ENCODE measurements around the gene TMED4.

Gene TMED4

DNA sequence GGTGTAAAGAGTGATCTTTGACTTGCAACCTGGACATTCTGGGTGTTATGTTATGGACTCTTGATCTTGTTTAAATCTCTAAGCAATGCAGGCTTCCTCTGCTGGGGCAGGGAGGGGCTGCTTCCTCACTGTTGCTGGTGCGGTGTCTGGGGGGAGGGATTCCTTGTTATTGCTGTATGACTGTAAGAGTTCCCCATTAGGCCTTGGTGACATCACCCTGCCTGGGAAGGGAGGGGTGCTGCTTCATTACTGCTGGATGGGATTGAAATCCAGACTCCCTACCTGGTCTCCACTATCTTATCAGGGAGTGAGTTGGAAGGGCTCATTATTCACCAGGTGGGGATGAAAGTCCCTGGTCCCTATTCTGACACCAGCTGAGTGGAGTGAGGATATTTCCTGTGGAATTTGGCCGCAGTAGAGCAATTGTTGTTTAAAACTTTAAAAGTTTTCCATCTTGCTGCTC lies 33.1 kb upstream of the TMED4 start:
- H2BK5ac ChIP-seq (ENCODE audit: low read depth, low read length, poor library complexity, severe bottlenecking): no peak overlapping the region

DNA sequence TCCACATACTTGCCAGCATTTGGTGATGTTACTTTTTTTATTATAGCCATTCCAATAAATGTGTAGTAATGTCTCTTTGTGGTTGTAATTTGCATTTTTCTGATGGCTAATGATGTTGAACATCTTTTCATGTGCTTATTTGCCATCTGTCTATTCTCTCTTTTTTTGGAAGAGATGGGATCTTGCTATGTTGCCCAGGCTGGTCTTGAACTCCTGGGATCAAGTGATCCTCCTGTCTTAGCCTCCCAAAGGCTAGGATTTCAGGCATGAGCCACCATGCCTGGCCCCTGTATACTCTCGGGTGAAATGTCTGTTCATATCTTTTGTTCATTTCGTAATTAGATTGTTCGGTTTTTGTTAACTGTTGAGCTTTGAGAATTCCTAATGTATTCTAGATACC lies 27.8 kb upstream of the TMED4 start:
- no peak overlapping the region for H2BK5ac ChIP-seq (ENCODE audit: low read depth, low read length, poor library complexity, severe bottlenecking)
- WGBS: 86% methylated on average over 3 of the region's 3 CpGs
- no peak overlapping the region for H3K4ac ChIP-seq (ENCODE audit: low read depth in 1 of 2, low read length in 2 of 2)
- H2AFZ ChIP-seq (ENCODE audit: low read depth, low read length): no peak overlapping the region
- no peak overlapping the region for H3K14ac ChIP-seq (ENCODE audit: low read length in 2 of 2)
- no peak overlapping the region for H3K23ac ChIP-seq (ENCODE audit: low read length in 2 of 2)
- no peak overlapping the region for H2BK120ac ChIP-seq (ENCODE audit: low read depth, low read length)
- H2BK15ac ChIP-seq (ENCODE audit: low read depth, poor library complexity, severe bottlenecking): no peak overlapping the region
- no peaks in the 10 kb centered on the region for H3K36me3 ChIP-seq (ENCODE audit: control insufficient read depth in 1 of 2, insufficient read depth in 2 of 2, low read depth in 1 of 2, low read length in 2 of 2)
- H3K4me2 ChIP-seq (ENCODE audit: low read length, poor library complexity, severe bottlenecking): no peak overlapping the region
- no peak for DNase-seq
- no peak overlapping the region for H4K91ac ChIP-seq (ENCODE audit: low read length)
- no peaks in the 10 kb centered on the region for H3K79me1 ChIP-seq (replicated peaks; ENCODE audit: low read length, poor library complexity, severe bottlenecking)
- H3K27ac ChIP-seq (ENCODE audit: low read length, poor library complexity, severe bottlenecking): no peak overlapping the region
- H3K4me1 ChIP-seq (ENCODE audit: control insufficient read depth, insufficient read depth, low read depth, low read length): peaks cover 9% of the 10 kb centered on the region
- no peak overlapping the region for H3K9ac ChIP-seq (ENCODE audit: low read length)
- H4K8ac ChIP-seq (ENCODE audit: low read length): no peak overlapping the region
- H3K4me3 ChIP-seq (ENCODE audit: insufficient read depth in 1 of 2, low read depth in 1 of 2, low read length in 2 of 2): no peak overlapping the region
- no peak overlapping the region for H2BK12ac ChIP-seq (ENCODE audit: low read length in 2 of 2)
- no peak overlapping the region for H2AK5ac ChIP-seq (ENCODE audit: low read length, severe bottlenecking)
- H3K9me3 ChIP-seq (ENCODE audit: control insufficient read depth, low read length): no peaks in the 10 kb centered on the region
- H3K18ac ChIP-seq (ENCODE audit: low read depth in 1 of 2, low read length in 2 of 2): no peak overlapping the region
- no peaks in the 10 kb centered on the region for H3K27me3 ChIP-seq (ENCODE audit: control insufficient read depth in 1 of 2, insufficient read depth in 1 of 2, low read length in 2 of 2)

More for the DNA sequence above, 33.1 kb upstream of the TMED4 start:
- H2BK15ac ChIP-seq (ENCODE audit: low read depth, poor library complexity, severe bottlenecking): no peak overlapping the region
- 81% methylated on average over 2 of the region's 2 CpGs for WGBS
- H4K91ac ChIP-seq (ENCODE audit: low read length): peak overlapping the region; percentile 27
- H3K18ac ChIP-seq (ENCODE audit: low read depth in 1 of 2, low read length in 2 of 2): no peak overlapping the region
- H3K4ac ChIP-seq (ENCODE audit: low read depth in 1 of 2, low read length in 2 of 2): no peak overlapping the region
- no peak overlapping the region for H4K8ac ChIP-seq (ENCODE audit: low read length)
- peak overlapping the region; percentile 15 for H3K9ac ChIP-seq (ENCODE audit: low read length)
- H2BK12ac ChIP-seq (ENCODE audit: low read length in 2 of 2): peak overlapping the region in 1 of 2 experiments; percentile 25
- no peaks in the 10 kb centered on the region for H3K9me3 ChIP-seq (ENCODE audit: control insufficient read depth, low read length)
- no peak overlapping the region for H3K27ac ChIP-seq (ENCODE audit: low read length, poor library complexity, severe bottlenecking)
- H3K4me2 ChIP-seq (ENCODE audit: low read length, poor library complexity, severe bottlenecking): no peak overlapping the region
- H3K14ac ChIP-seq (ENCODE audit: low read length in 2 of 2): no peak overlapping the region
- H3K23ac ChIP-seq (ENCODE audit: low read length in 2 of 2): no peak overlapping the region
- H3K27me3 ChIP-seq (ENCODE audit: control insufficient read depth in 1 of 2, insufficient read depth in 1 of 2, low read length in 2 of 2): no peaks in the 10 kb centered on the region
- no peak overlapping the region for H3K4me3 ChIP-seq (ENCODE audit: insufficient read depth in 1 of 2, low read depth in 1 of 2, low read length in 2 of 2)
- no peak overlapping the region for H2BK120ac ChIP-seq (ENCODE audit: low read depth, low read length)
- H2AK5ac ChIP-seq (ENCODE audit: low read length, severe bottlenecking): peak overlapping the region; percentile 2
- H3K4me1 ChIP-seq (ENCODE audit: control insufficient read depth, insufficient read depth, low read depth, low read length): peaks cover 16% of the 10 kb centered on the region
- peaks cover 0 to 8% of the 10 kb centered on the region in 2 experiments for H3K36me3 ChIP-seq (ENCODE audit: control insufficient read depth in 1 of 2, insufficient read depth in 2 of 2, low read depth in 1 of 2, low read length in 2 of 2)
- H3K79me1 ChIP-seq (replicated peaks; ENCODE audit: low read length, poor library complexity, severe bottlenecking): no peaks in the 10 kb centered on the region
- H2AFZ ChIP-seq (ENCODE audit: low read depth, low read length): no peak overlapping the region
- DNase-seq: peak; percentile 54

DNA sequence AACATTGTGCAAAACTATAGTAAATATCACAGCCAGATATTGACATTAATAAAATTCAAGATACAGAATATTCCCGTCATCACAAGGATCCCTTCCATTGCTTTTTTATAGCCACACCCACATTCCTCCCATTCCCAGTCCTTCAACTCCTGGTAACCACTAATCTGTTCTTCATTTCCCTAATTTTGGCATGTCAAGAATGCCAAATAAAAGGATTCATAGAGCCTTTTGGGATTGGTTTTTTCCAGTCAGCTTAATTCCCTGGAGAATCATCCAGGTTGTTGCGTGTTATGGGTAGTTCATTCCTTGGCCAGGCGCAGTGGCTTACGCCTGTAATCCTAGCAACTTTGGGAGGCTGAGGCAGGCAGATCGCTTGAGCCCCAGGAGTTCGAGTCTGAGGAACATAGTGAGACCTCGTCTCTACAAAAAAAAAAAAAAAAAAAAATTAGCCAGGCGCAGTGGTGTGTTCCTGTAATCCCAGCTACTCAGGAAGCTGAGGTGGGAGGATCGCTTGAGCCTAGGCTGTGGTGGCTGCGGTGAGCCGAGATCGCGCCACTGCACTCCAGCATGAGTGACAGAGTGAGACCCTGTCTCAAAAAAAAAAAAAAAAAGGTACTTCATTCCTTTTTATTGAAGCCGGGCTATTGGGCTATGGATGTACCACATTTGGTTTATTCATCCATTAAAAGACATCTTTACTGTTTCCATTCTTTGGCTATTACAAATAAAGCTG lies 27.1 kb upstream of the TMED4 start:
- 88% methylated on average over 14 of the region's 14 CpGs for WGBS
- peaks cover 9% of the 10 kb centered on the region for H3K4me1 ChIP-seq (ENCODE audit: control insufficient read depth, insufficient read depth, low read depth, low read length)
- no peak overlapping the region for H3K14ac ChIP-seq (ENCODE audit: low read length in 2 of 2)

DNA sequence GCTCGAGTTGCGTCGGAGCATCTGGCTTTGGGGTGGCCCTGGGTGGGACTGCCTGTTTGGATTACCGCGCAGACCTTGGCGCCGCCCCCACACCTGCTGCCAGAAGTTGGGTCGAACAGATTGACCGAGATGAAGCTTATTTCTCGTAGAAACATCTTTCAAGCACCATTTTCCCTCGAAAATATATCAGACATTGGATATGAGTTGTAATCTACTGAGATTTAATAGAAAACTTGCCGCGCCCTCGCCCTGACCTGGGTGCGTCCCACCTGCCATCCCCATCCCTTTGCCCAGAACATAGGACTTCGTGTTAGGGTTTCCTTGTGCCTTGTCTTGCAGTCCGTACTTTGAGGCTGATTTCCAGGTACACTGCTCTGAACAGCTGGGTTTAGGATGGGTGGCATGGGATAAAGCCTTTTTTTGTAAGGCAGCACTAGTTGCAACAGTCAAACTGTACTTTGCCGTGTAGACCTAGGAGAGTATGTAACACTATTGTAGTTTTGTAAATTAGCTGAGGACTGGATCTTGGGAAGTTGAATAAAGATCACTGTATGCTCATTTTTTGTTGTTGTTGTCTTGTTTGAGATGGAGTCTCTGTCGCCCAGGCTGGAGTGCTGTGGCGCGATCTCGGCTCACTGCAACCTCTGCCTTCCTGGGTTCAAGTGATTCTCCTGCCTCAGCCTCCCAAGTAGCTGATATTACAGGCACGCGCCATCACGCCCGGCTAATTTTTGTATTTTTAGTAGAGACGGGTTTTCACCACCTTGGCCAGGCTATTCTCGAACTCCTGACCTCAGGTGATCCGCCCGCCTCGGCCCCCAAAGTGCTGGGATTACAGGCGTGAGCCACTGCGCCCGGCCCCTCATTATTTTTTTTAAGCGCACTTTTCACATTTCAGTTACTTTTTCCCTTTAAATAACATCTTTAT lies 25.4 kb upstream of the TMED4 start:
- H2BK12ac ChIP-seq (ENCODE audit: low read length in 2 of 2): no peak overlapping the region
- H2AFZ ChIP-seq (ENCODE audit: low read depth, low read length): peak overlapping the region; percentile 21
- no peaks in the 10 kb centered on the region for H3K79me1 ChIP-seq (replicated peaks; ENCODE audit: low read length, poor library complexity, severe bottlenecking)
- no peak overlapping the region for H3K14ac ChIP-seq (ENCODE audit: low read length in 2 of 2)
- H2BK15ac ChIP-seq (ENCODE audit: low read depth, poor library complexity, severe bottlenecking): no peak overlapping the region
- H3K4me2 ChIP-seq (ENCODE audit: low read length, poor library complexity, severe bottlenecking): peak overlapping the region; percentile 74
- H3K9ac ChIP-seq (ENCODE audit: low read length): peak overlapping the region; percentile 94
- no peaks in the 10 kb centered on the region for H3K9me3 ChIP-seq (ENCODE audit: control insufficient read depth, low read length)
- no peak overlapping the region for H2BK120ac ChIP-seq (ENCODE audit: low read depth, low read length)
- H3K4me3 ChIP-seq (ENCODE audit: insufficient read depth in 1 of 2, low read depth in 1 of 2, low read length in 2 of 2): peak overlapping the region; percentile 73 to 99
- no peak overlapping the region for H4K91ac ChIP-seq (ENCODE audit: low read length)
- no peaks in the 10 kb centered on the region for H3K36me3 ChIP-seq (ENCODE audit: control insufficient read depth in 1 of 2, insufficient read depth in 2 of 2, low read depth in 1 of 2, low read length in 2 of 2)
- no peak for DNase-seq
- no peak overlapping the region for H3K23ac ChIP-seq (ENCODE audit: low read length in 2 of 2)
- H4K8ac ChIP-seq (ENCODE audit: low read length): no peak overlapping the region
- no peaks in the 10 kb centered on the region for H3K27me3 ChIP-seq (ENCODE audit: control insufficient read depth in 1 of 2, insufficient read depth in 1 of 2, low read length in 2 of 2)
- 62% methylated on average over 29 of the region's 35 CpGs for WGBS
- H2AK5ac ChIP-seq (ENCODE audit: low read length, severe bottlenecking): no peak overlapping the region
- H2BK5ac ChIP-seq (ENCODE audit: low read depth, low read length, poor library complexity, severe bottlenecking): no peak overlapping the region
- H3K4me1 ChIP-seq (ENCODE audit: control insufficient read depth, insufficient read depth, low read depth, low read length): peaks cover 9% of the 10 kb centered on the region
- H3K4ac ChIP-seq (ENCODE audit: low read depth in 1 of 2, low read length in 2 of 2): peak overlapping the region in 1 of 2 experiments; percentile 37
- H3K27ac ChIP-seq (ENCODE audit: low read length, poor library complexity, severe bottlenecking): peak overlapping the region; percentile 7
- peak overlapping the region; percentile 41 to 49 for H3K18ac ChIP-seq (ENCODE audit: low read depth in 1 of 2, low read length in 2 of 2)

More for the DNA sequence above, 27.1 kb upstream of the TMED4 start:
- Histone ChIP-seq H3K9me3 (ENCODE audit: control insufficient read depth, low read length) (no peaks in the 10 kb centered on the region), H3K4ac (ENCODE audit: low read depth in 1 of 2, low read length in 2 of 2) (no peak overlapping the region), H3K4me3 (ENCODE audit: insufficient read depth in 1 of 2, low read depth in 1 of 2, low read length in 2 of 2) (no peak overlapping the region), H3K4me2 (ENCODE audit: low read length, poor library complexity, severe bottlenecking) (no peak overlapping the region), H2BK15ac (ENCODE audit: low read depth, poor library complexity, severe bottlenecking) (no peak overlapping the region), H2BK120ac (ENCODE audit: low read depth, low read length) (no peak overlapping the region), H4K91ac (ENCODE audit: low read length) (no peak overlapping the region), H4K8ac (ENCODE audit: low read length) (no peak overlapping the region), H3K79me1 (replicated peaks; ENCODE audit: low read length, poor library complexity, severe bottlenecking) (no peaks in the 10 kb centered on the region), H3K27ac (ENCODE audit: low read length, poor library complexity, severe bottlenecking) (no peak overlapping the region), H2BK12ac (ENCODE audit: low read length in 2 of 2) (no peak overlapping the region), H3K9ac (ENCODE audit: low read length) (no peak overlapping the region), H3K27me3 (ENCODE audit: control insufficient read depth in 1 of 2, insufficient read depth in 1 of 2, low read length in 2 of 2) (no peaks in the 10 kb centered on the region), H2AFZ (ENCODE audit: low read depth, low read length) (no peak overlapping the region), H3K18ac (ENCODE audit: low read depth in 1 of 2, low read length in 2 of 2) (no peak overlapping the region), H2AK5ac (ENCODE audit: low read length, severe bottlenecking) (no peak overlapping the region), H2BK5ac (ENCODE audit: low read depth, low read length, poor library complexity, severe bottlenecking) (no peak overlapping the region), H3K36me3 (ENCODE audit: control insufficient read depth in 1 of 2, insufficient read depth in 2 of 2, low read depth in 1 of 2, low read length in 2 of 2) (no peaks in the 10 kb centered on the region), H3K23ac (ENCODE audit: low read length in 2 of 2) (no peak overlapping the region)
- no peak for DNase-seq

All from mesenchymal stem cell (in vitro differentiated cells and primary cell).